Heart left ventricle (tissue), 13 donors: ENCODE results near the gene RTEL1.

ENCODE experiments used
- CTCF ChIP-seq, 12 donors: fragments of 200-600 bp; sonication (generic) in 4 of 12; IDR thresholded peaks; one replicate each; pipeline versions ENCODE4 v1.5.0 to v1.8.0; 2018 to 2022; ENCODE audit warnings: antibody characterized with exemption in 12 of 12, mild to moderate bottlenecking in 5 of 12
- POLR2A ChIP-seq, 2 donors: fragments of 450-650 bp; IDR thresholded peaks; one replicate each; pipeline ENCODE4 v1.6.1; 2017; ENCODE audit warnings: antibody characterized with exemption in 2 of 2, mild to moderate bottlenecking in 2 of 2, moderate library complexity in 2 of 2
- donor health status: ischemic (EF 13 %, LVEDD 7.1; RV severe dilation, severe dysfunction).
- donor health status: DM: no; HTN: yes; CAD: no.
- donor health status: DM: no; HTN: no; CAD: no.
- donor health status: ischemic (EF 25% LVEDD 6.9; RV normal size, moderate dysfunction).
- donor health status: ischemic (EF 25% LVEDD 5.7; RV mildly dilated, moderate dysfunction).
- donor health status: ischemic (EF 35%, LVEDD 5.7; RV mildly dilated, moderate dysfunction).
- donor health status: nonischemic (EF 11% LVEDD 7.7; RV severe dilation, severe dysfunction).
- donor health status: DM: yes; HTN: yes; CAD: no.
- donor health status: PGD.
- donor health status: ischemic (EF 29% LVEDD 5.4; RV normal size, mild dysfunction).
- donor health status: nonischemic (EF 23%, LVEDD 6.1; RV moderate dilation, normal function).

GRCh38 chr20:63662813-63663189 is 4.7 kb downstream of the RTEL1 start:
- TF ChIP-seq CTCF (IDR thresholded peaks at IDR 0.05) (no peak), POLR2A (IDR thresholded peaks at IDR 0.05) (no peak)
